ENCODE measurements around the gene HOXA7.

HOXA7 gene

GRCh38 chr7:27156508-27156898, at the start of gene HOXA7:
TSS of gene HOXA7 (minus strand) at chr7:27156675. CDS start at chr7:27156545, 130 bp downstream.
- DNase-seq (ENCODE audit: low read depth in 2 of 2) = no peak

- no peak for DNase-seq (ENCODE audit: low read depth in 2 of 2)
These were observed 49.1 kb upstream of the HOXA7 start for GRCh38 chr7:27205325-27206280.

- DNase-seq (ENCODE audit: low read depth in 2 of 2) = no peak
These were observed 48.4 kb upstream of the HOXA7 start for GRCh38 chr7:27204851-27205322.

GRCh38 chr7:27203964-27204594, 47.6 kb upstream of the HOXA7 start:
- DNase-seq (ENCODE audit: low read depth in 2 of 2) = no peak

- DNase-seq (ENCODE audit: low read depth in 2 of 2) = no peak
These were observed 47.0 kb upstream of the HOXA7 start for GRCh38 chr7:27203365-27203953.

- DNase-seq (ENCODE audit: low read depth in 2 of 2) = no peak
These were observed 46.3 kb upstream of the HOXA7 start for GRCh38 chr7:27202862-27203134.

GRCh38 chr7:27202018-27202861, 45.8 kb upstream of the HOXA7 start:
- no peak for DNase-seq (ENCODE audit: low read depth in 2 of 2)

GRCh38 chr7:27201580-27202017, 45.1 kb upstream of the HOXA7 start:
- DNase-seq (ENCODE audit: low read depth in 2 of 2) = no peak

- no peak for DNase-seq (ENCODE audit: low read depth in 2 of 2)
These were observed 44.5 kb upstream of the HOXA7 start for GRCh38 chr7:27200761-27201579.

GRCh38 chr7:27199849-27200760, 43.6 kb upstream of the HOXA7 start, which contains the start of gene HOXA13:
TSS of gene HOXA13 (minus strand) at chr7:27200091. CDS start at chr7:27200077, 14 bp downstream.
- no peak for DNase-seq (ENCODE audit: low read depth in 2 of 2)

GRCh38 chr7:27198871-27199801, 42.7 kb upstream of the HOXA7 start:
- no peak for DNase-seq (ENCODE audit: low read depth in 2 of 2)

GRCh38 chr7:27198138-27198841, 41.8 kb upstream of the HOXA7 start:
- no peak for DNase-seq (ENCODE audit: low read depth in 2 of 2)

GRCh38 chr7:27197137-27198042, 40.9 kb upstream of the HOXA7 start:
- no peak for DNase-seq (ENCODE audit: low read depth in 2 of 2)

GRCh38 chr7:27196287-27196767, 39.9 kb upstream of the HOXA7 start:
- peak; percentile 61 to 84 for DNase-seq (ENCODE audit: low read depth in 2 of 2)

GRCh38 chr7:27194686-27195379, 38.4 kb upstream of the HOXA7 start:
- DNase-seq (ENCODE audit: low read depth in 2 of 2) = no peak

- DNase-seq (ENCODE audit: low read depth in 2 of 2) = no peak
These were observed 37.5 kb upstream of the HOXA7 start for GRCh38 chr7:27194002-27194352.
